ENCODE results near the gene OR2AT4.
"Not testable (repeated sequence)": the region's sequence is repeated elsewhere in the genome, so short reads cannot be mapped to it uniquely, and the experiment has no call there.

DNA sequence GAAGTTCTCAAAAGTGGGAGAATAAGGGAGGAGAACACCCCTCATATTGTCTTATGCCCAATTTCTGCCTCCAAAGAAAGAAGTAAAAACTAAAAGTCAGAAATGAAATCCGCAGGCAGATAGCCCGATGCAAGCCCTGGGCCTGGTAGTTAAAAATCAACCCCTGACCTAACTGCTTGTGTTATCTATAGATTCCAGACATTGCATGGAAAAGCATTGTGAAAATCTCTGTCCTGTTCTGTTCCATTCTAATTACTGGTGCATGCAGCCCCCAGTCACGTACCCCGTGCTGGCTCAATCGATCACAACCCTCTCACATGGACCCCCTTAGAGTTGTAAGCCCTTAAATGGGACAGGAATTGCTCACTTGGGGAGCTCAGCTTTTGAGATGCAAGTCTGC lies 50.0 kb downstream of the OR2AT4 start:
- TF ChIP-seq, protein P1, sequence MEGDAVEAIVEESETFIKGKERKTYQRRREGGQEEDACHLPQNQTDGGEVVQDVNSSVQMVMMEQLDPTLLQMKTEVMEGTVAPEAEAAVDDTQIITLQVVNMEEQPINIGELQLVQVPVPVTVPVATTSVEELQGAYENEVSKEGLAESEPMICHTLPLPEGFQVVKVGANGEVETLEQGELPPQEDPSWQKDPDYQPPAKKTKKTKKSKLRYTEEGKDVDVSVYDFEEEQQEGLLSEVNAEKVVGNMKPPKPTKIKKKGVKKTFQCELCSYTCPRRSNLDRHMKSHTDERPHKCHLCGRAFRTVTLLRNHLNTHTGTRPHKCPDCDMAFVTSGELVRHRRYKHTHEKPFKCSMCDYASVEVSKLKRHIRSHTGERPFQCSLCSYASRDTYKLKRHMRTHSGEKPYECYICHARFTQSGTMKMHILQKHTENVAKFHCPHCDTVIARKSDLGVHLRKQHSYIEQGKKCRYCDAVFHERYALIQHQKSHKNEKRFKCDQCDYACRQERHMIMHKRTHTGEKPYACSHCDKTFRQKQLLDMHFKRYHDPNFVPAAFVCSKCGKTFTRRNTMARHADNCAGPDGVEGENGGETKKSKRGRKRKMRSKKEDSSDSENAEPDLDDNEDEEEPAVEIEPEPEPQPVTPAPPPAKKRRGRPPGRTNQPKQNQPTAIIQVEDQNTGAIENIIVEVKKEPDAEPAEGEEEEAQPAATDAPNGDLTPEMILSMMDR (IDR thresholded peaks at IDR 0.05), result not testable (repeated sequence)
- not testable (repeated sequence) for TF ChIP-seq POLR2A, POLR2AphosphoS5 (IDR thresholded peaks at IDR 0.05)
